ENCODE measurements around the gene KBTBD7.

GRCh38 chr13:41236369-41236768 is 42.0 kb upstream of the KBTBD7 start:
- no peak for TF ChIP-seq EP300 (IDR thresholded peaks at IDR 0.05; ENCODE audit: borderline replicate concordance in 1 of 2, low read depth in 1 of 2, low read length in 1 of 2)
- TF ChIP-seq TAF1 (IDR thresholded peaks at IDR 0.05; ENCODE audit: borderline replicate concordance, low read depth, low read length): no peak
- TF ChIP-seq, protein P1, sequence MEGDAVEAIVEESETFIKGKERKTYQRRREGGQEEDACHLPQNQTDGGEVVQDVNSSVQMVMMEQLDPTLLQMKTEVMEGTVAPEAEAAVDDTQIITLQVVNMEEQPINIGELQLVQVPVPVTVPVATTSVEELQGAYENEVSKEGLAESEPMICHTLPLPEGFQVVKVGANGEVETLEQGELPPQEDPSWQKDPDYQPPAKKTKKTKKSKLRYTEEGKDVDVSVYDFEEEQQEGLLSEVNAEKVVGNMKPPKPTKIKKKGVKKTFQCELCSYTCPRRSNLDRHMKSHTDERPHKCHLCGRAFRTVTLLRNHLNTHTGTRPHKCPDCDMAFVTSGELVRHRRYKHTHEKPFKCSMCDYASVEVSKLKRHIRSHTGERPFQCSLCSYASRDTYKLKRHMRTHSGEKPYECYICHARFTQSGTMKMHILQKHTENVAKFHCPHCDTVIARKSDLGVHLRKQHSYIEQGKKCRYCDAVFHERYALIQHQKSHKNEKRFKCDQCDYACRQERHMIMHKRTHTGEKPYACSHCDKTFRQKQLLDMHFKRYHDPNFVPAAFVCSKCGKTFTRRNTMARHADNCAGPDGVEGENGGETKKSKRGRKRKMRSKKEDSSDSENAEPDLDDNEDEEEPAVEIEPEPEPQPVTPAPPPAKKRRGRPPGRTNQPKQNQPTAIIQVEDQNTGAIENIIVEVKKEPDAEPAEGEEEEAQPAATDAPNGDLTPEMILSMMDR (IDR thresholded peaks at IDR 0.05): no peak
- TF ChIP-seq YY1 (IDR thresholded peaks at IDR 0.05; ENCODE audit: low read depth): no peak
- TF ChIP-seq RFX5 (IDR thresholded peaks at IDR 0.05; ENCODE audit: low read length): no peak
- TF ChIP-seq, protein P2, sequence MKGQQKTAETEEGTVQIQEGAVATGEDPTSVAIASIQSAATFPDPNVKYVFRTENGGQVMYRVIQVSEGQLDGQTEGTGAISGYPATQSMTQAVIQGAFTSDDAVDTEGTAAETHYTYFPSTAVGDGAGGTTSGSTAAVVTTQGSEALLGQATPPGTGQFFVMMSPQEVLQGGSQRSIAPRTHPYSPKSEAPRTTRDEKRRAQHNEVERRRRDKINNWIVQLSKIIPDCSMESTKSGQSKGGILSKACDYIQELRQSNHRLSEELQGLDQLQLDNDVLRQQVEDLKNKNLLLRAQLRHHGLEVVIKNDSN (IDR thresholded peaks at IDR 0.05; ENCODE audit: borderline replicate concordance, low read depth): no peak
- TF ChIP-seq POLR2AphosphoS5 (IDR thresholded peaks at IDR 0.05; ENCODE audit: low read depth, low read length): no peak
- TF ChIP-seq REST (IDR thresholded peaks at IDR 0.05; ENCODE audit: low read depth, low read length): no peak
